Trophoblast cell (in vitro differentiated cells and primary cell): Measurements from ENCODE around the gene DBNDD1.
"Not testable (repeated sequence)": the region's sequence is repeated elsewhere in the genome, so short reads cannot be mapped to it uniquely, and the experiment has no call there.

Experiments used
- DNase-seq, 2 donors: peaks; one replicate each; pipeline ENCODE4 v3.0.0-alpha.2; 2016
- H2AFZ ChIP-seq: 2 replicates; pipeline ENCODE4 v1.6.1; 2013; ENCODE audit warnings: low read length, moderate library complexity, mild to moderate bottlenecking; ENCODE audit not compliant: insufficient read depth, poor library complexity
- H2AK5ac ChIP-seq: 2 replicates; pipeline ENCODE4 v1.6.1; 2013; ENCODE audit warnings: mild to moderate bottlenecking, low read length
- H2BK120ac ChIP-seq: 2 replicates; pipeline ENCODE4 v1.6.1; 2013; ENCODE audit warnings: low read length, mild to moderate bottlenecking, moderate library complexity; ENCODE audit not compliant: insufficient read depth, poor library complexity
- H2BK12ac ChIP-seq: 2 replicates; pipeline ENCODE4 v1.6.1; 2013; ENCODE audit warnings: mild to moderate bottlenecking, low read length, moderate library complexity
- H2BK5ac ChIP-seq: 2 replicates; pipeline ENCODE4 v1.6.1; 2013; ENCODE audit warnings: low read length, low read depth, moderate library complexity, mild to moderate bottlenecking; ENCODE audit not compliant: poor library complexity
- H3K14ac ChIP-seq: 2 replicates; pipeline ENCODE4 v1.6.1; 2013; ENCODE audit warnings: mild to moderate bottlenecking, low read length
- H3K18ac ChIP-seq: 2 replicates; pipeline ENCODE4 v1.6.1; 2013; ENCODE audit warnings: mild to moderate bottlenecking, low read length
- H3K23ac ChIP-seq: 2 replicates; pipeline ENCODE4 v1.6.1; 2013; ENCODE audit warnings: low read length
- H3K27ac ChIP-seq: 2 replicates; pipeline ENCODE4 v1.5.1; 2013; ENCODE audit warnings: low read depth, mild to moderate bottlenecking, inconsistent platforms, low read length, moderate library complexity
- H3K27me3 ChIP-seq: 2 replicates; pipeline ENCODE4 v1.6.1; 2013; ENCODE audit warnings: inconsistent platforms, mild to moderate bottlenecking, low read length, moderate library complexity; ENCODE audit not compliant: insufficient read depth
- H3K36me3 ChIP-seq, 2 experiments: 1 replicate in 1 of 2; 2 replicates in 1 of 2; pipeline ENCODE4 v1.6.1; 2013; ENCODE audit warnings: low read length in 2 of 2, mild to moderate bottlenecking in 2 of 2, moderate library complexity in 1 of 2; ENCODE audit not compliant: insufficient read depth in 2 of 2, control insufficient read depth in 1 of 2
- H3K4ac ChIP-seq: 2 replicates; pipeline ENCODE4 v1.6.1; 2013; ENCODE audit warnings: low read depth, mild to moderate bottlenecking, low read length, moderate library complexity
- H3K4me1 ChIP-seq, 2 experiments: 1 replicate in 1 of 2; 2 replicates in 1 of 2; pipeline ENCODE4 v1.6.1; 2013; ENCODE audit warnings: low read length in 2 of 2, mild to moderate bottlenecking in 2 of 2, moderate library complexity in 1 of 2; ENCODE audit not compliant: insufficient read depth in 2 of 2, control insufficient read depth in 1 of 2
- H3K4me2 ChIP-seq: 2 replicates; pipeline ENCODE4 v1.6.1; 2013; ENCODE audit warnings: inconsistent platforms, mild to moderate bottlenecking, low read length, moderate library complexity
- H3K4me3 ChIP-seq: 2 replicates; pipeline ENCODE4 v1.5.1; 2013; ENCODE audit warnings: mild to moderate bottlenecking, low read depth, low read length, inconsistent platforms
- H3K79me1 ChIP-seq: one replicate; pipeline ENCODE4 v1.6.1; 2013; ENCODE audit warnings: low read length
- H3K79me2 ChIP-seq: 2 replicates; pipeline ENCODE4 v1.6.1; 2013; ENCODE audit warnings: low read length, mild to moderate bottlenecking; ENCODE audit not compliant: control insufficient read depth, insufficient read depth, poor library complexity
- H3K9ac ChIP-seq: 2 replicates; pipeline ENCODE4 v1.6.1; 2013; ENCODE audit warnings: mild to moderate bottlenecking, low read length
- H3K9me3 ChIP-seq: 2 replicates; pipeline ENCODE4 v1.6.1; 2013; ENCODE audit warnings: low read depth, mild to moderate bottlenecking, control low read depth, inconsistent platforms, low read length; ENCODE audit not compliant: insufficient read depth
- H4K12ac ChIP-seq: 2 replicates; pipeline ENCODE4 v1.6.1; 2013; ENCODE audit warnings: low read depth, mild to moderate bottlenecking, low read length, moderate library complexity
- H4K8ac ChIP-seq: 2 replicates; pipeline ENCODE4 v1.6.1; 2013; ENCODE audit warnings: low read depth, mild to moderate bottlenecking, low read length, moderate library complexity
- H4K91ac ChIP-seq: one replicate; pipeline ENCODE4 v1.6.1; 2013; ENCODE audit warnings: low read depth, mild to moderate bottlenecking, low read length, moderate library complexity
- WGBS: extraction: QIAGEN DNeasy Blood & Tissue Kit; methylation state at CpG from one replicate; pipeline ENCODE4 v1.1.7; 2013; ENCODE audit warnings: missing lambda C conversion rate; ENCODE audit not compliant: insufficient read length, insufficient coverage; ENCODE audit errors: extremely low coverage; 5-methylcytosine and 5-hydroxymethylcytosine counted together

The DBNDD1 gene

GRCh38 chr16:90000733-90001427 lies 18.4 kb downstream of the DBNDD1 start:
- H2BK120ac ChIP-seq = no peak overlapping the region
- no CpG with 5 or more reads among the region's 19 CpGs for WGBS
- H3K9ac ChIP-seq = no peak overlapping the region
- no peak overlapping the region for H2AK5ac ChIP-seq
- H4K12ac ChIP-seq = no peak overlapping the region
- H3K9me3 ChIP-seq = peaks cover 2% of the 10 kb centered on the region
- peaks cover 10 to 21% of the 10 kb centered on the region in 2 experiments for H3K36me3 ChIP-seq
- H3K4ac ChIP-seq = no peak overlapping the region
- H3K4me2 ChIP-seq = no peak overlapping the region
- H3K27ac ChIP-seq = no peak overlapping the region
- no peaks in the 10 kb centered on the region for H3K4me1 ChIP-seq
- H3K79me1 ChIP-seq = peaks cover under 1% of the 10 kb centered on the region
- no peak overlapping the region for H3K14ac ChIP-seq
- H4K8ac ChIP-seq = no peak overlapping the region
- H3K23ac ChIP-seq = no peak overlapping the region
- no peak overlapping the region for H2BK5ac ChIP-seq
- no peak for DNase-seq
- H4K91ac ChIP-seq = no peak overlapping the region
- no peak overlapping the region for H2BK12ac ChIP-seq
- no peak overlapping the region for H3K18ac ChIP-seq
- H3K79me2 ChIP-seq = no peaks in the 10 kb centered on the region
- no peak overlapping the region for H2AFZ ChIP-seq
- no peaks in the 10 kb centered on the region for H3K27me3 ChIP-seq
- no peak overlapping the region for H3K4me3 ChIP-seq

- no peak overlapping the region for H3K9ac ChIP-seq
- whole genome bisulfite sequencing = no CpG with 5 or more reads among the region's 38 CpGs
- peaks cover 10% of the 10 kb centered on the region for H3K79me1 ChIP-seq
- no peaks in the 10 kb centered on the region for H3K79me2 ChIP-seq
- H4K8ac ChIP-seq = no peak overlapping the region
- peaks cover 11% of the 10 kb centered on the region for H3K9me3 ChIP-seq
- H3K18ac ChIP-seq = no peak overlapping the region
- no peak overlapping the region for H2AK5ac ChIP-seq
- H2BK12ac ChIP-seq = no peak overlapping the region
- no peak for DNase-seq
- H3K4me3 ChIP-seq = no peak overlapping the region
- H3K4me2 ChIP-seq = no peak overlapping the region
- no peak overlapping the region for H3K27ac ChIP-seq
- no peak overlapping the region for H4K91ac ChIP-seq
- no peak overlapping the region for H3K23ac ChIP-seq
- H3K4me1 ChIP-seq = no peaks in the 10 kb centered on the region
- no peaks in the 10 kb centered on the region for H3K27me3 ChIP-seq
- H2AFZ ChIP-seq = no peak overlapping the region
- no peak overlapping the region for H4K12ac ChIP-seq
- no peak overlapping the region for H3K4ac ChIP-seq
- H2BK120ac ChIP-seq = no peak overlapping the region
- H3K36me3 ChIP-seq = peaks cover 19 to 30% of the 10 kb centered on the region in 2 experiments
- H2BK5ac ChIP-seq = no peak overlapping the region
- H3K14ac ChIP-seq = no peak overlapping the region
These were observed 19.3 kb downstream of the DBNDD1 start for GRCh38 chr16:89999831-90000574.

- Histone ChIP-seq H4K8ac (no peak overlapping the region), H3K27ac (peak overlapping the region; percentile 92), H3K23ac (no peak overlapping the region), H3K18ac (no peak overlapping the region), H3K14ac (no peak overlapping the region), H4K91ac (peak overlapping the region; percentile 37), H3K4me3 (no peak overlapping the region), H2AFZ (no peak overlapping the region), H3K4me1 (peaks cover 0 to 5% of the 10 kb centered on the region in 2 experiments), H3K79me1 (peaks cover 17% of the 10 kb centered on the region), H2BK12ac (no peak overlapping the region), H3K27me3 (no peaks in the 10 kb centered on the region), H2AK5ac (no peak overlapping the region), H3K36me3 (peaks cover 53 to 64% of the 10 kb centered on the region in 2 experiments), H2BK120ac (no peak overlapping the region), H3K9me3 (peaks cover 24% of the 10 kb centered on the region), H4K12ac (no peak overlapping the region), H3K4me2 (no peak overlapping the region), H2BK5ac (no peak overlapping the region), H3K9ac (no peak overlapping the region), H3K79me2 (no peaks in the 10 kb centered on the region), H3K4ac (no peak overlapping the region)
- no CpG with 5 or more reads among the region's 1 CpG for WGBS
- no peak for DNase-seq
These were observed 23.1 kb downstream of the DBNDD1 start for GRCh38 chr16:89996178-89996489.

- peak overlapping the region; percentile 39 for H2BK120ac ChIP-seq
- H3K27ac ChIP-seq = peak overlapping the region; percentile 92
- H3K14ac ChIP-seq, H3K23ac ChIP-seq, H3K4ac ChIP-seq, H3K79me2 ChIP-seq, H2AK5ac ChIP-seq, H3K9ac ChIP-seq, H3K4me1 ChIP-seq, H3K4me3 ChIP-seq, H3K18ac ChIP-seq, H2AFZ ChIP-seq, H3K4me2 ChIP-seq, H4K12ac ChIP-seq, H2BK12ac ChIP-seq, H3K27me3 ChIP-seq: not testable (repeated sequence)
- H3K9me3 ChIP-seq = peaks cover 24% of the 10 kb centered on the region
- peak; percentile 78 to 84 for DNase-seq
- peaks cover 58 to 69% of the 10 kb centered on the region in 2 experiments for H3K36me3 ChIP-seq
- H4K8ac ChIP-seq = peak overlapping the region; percentile 35
- WGBS = no CpG with 5 or more reads among the region's 7 CpGs
- H3K79me1 ChIP-seq = peaks cover 17% of the 10 kb centered on the region
- H2BK5ac ChIP-seq = peak overlapping the region; percentile 66
- H4K91ac ChIP-seq = peak overlapping the region; percentile 87
These were observed 23.6 kb downstream of the DBNDD1 start for GRCh38 chr16:89995475-89996177.
